OCI-LY3 (cell line): ENCODE data around the gene CRIM1.

Experiments used
- CTCF ChIP-seq: fragments of 200-600, 300-600 bp; sonication (generic); IDR thresholded peaks from 2 replicates; pipeline ENCODE4 v1.5.1; 2014; ENCODE audit warnings: antibody characterized with exemption, low read length, low read depth
- EZH2phosphoT487 ChIP-seq: fragments of 200-600 bp; shearing (Covaris generic); IDR thresholded peaks from 2 replicates; pipeline ENCODE4 v1.6.1; 2018; ENCODE audit warnings: antibody characterized with exemption, mixed run types, low read depth

GRCh38 chr2:36500072-36500471 lies 144.5 kb downstream of the CRIM1 start:
- TF ChIP-seq CTCF (no peak), EZH2phosphoT487 (no peak)
